ENCODE measurements around the gene ZNF799.
"Not testable (repeated sequence)": the region's sequence is repeated elsewhere in the genome, so short reads cannot be mapped to it uniquely, and the experiment has no call there.

The ZNF799 gene

GRCh38 chr19:12400633-12401502 is at the start of gene ZNF799:
Gene ZNF799 (minus strand): TSS chr19:12401271. CDS start chr19:12401070, 201 bp downstream.
- peak; percentile 89 for DNase-seq (ENCODE audit: low spot score)

GRCh38 chr19:12450844-12451243 is 49.8 kb upstream of the ZNF799 start:
- DNase-seq (ENCODE audit: low spot score): no peak

GRCh38 chr19:12448808-12449207 is 47.7 kb upstream of the ZNF799 start:
- no peak for DNase-seq (ENCODE audit: low spot score)

GRCh38 chr19:12440541-12441316 is 39.7 kb upstream of the ZNF799 start, which contains the start of gene ZNF443:
Gene ZNF443 (minus strand): TSS chr19:12441021. CDS start chr19:12440914, 107 bp downstream.
- peak; percentile 98 for DNase-seq (ENCODE audit: low spot score)

- DNase-seq (ENCODE audit: low spot score): peak; percentile 27
Observed at GRCh38 chr19:12439686-12440540, 38.8 kb upstream of the ZNF799 start.

GRCh38 chr19:12430726-12431299 is 29.7 kb upstream of the ZNF799 start:
- DNase-seq (ENCODE audit: low spot score): not testable (repeated sequence)

GRCh38 chr19:12425888-12426274 is 24.8 kb upstream of the ZNF799 start:
- DNase-seq (ENCODE audit: low spot score): no peak

- DNase-seq (ENCODE audit: low spot score): no peak
Observed at GRCh38 chr19:12425236-12425887, 24.3 kb upstream of the ZNF799 start.

- not testable (repeated sequence) for DNase-seq (ENCODE audit: low spot score)
Observed at GRCh38 chr19:12417273-12417672, 16.2 kb upstream of the ZNF799 start.

GRCh38 chr19:12411893-12412292 is 10.8 kb upstream of the ZNF799 start:
- no peak for DNase-seq (ENCODE audit: low spot score)

- peak; percentile 1 for DNase-seq (ENCODE audit: low spot score)
Observed at GRCh38 chr19:12399901-12400632, 1.0 kb downstream of the ZNF799 start.

GRCh38 chr19:12391148-12391547 is 9.9 kb downstream of the ZNF799 start:
- not testable (repeated sequence) for DNase-seq (ENCODE audit: low spot score)

- not testable (repeated sequence) for DNase-seq (ENCODE audit: low spot score)
Observed at GRCh38 chr19:12386365-12386764, 14.7 kb downstream of the ZNF799 start.

GRCh38 chr19:12380444-12380737 is 20.7 kb downstream of the ZNF799 start:
- no peak for DNase-seq (ENCODE audit: low spot score)

- no peak for DNase-seq (ENCODE audit: low spot score)
Observed at GRCh38 chr19:12379732-12380443, 21.2 kb downstream of the ZNF799 start.

- no peak for DNase-seq (ENCODE audit: low spot score)
Observed at GRCh38 chr19:12374026-12374425, 27.0 kb downstream of the ZNF799 start.

- peak; percentile 71 for DNase-seq (ENCODE audit: low spot score)
Observed at GRCh38 chr19:12365236-12366162, 35.6 kb downstream of the ZNF799 start, which contains the start of gene ZNF442. Gene ZNF442 (minus strand): TSS chr19:12365683. CDS start chr19:12363631, 2,052 bp downstream.

- no peak for DNase-seq (ENCODE audit: low spot score)
Observed at GRCh38 chr19:12364391-12365235, 36.5 kb downstream of the ZNF799 start.
